MM.1S (cell line): Measurements from ENCODE around the gene ST6GALNAC2.

Source experiments
- EZH2 ChIP-seq: fragments of 300-600 bp; sonication (generic); optimal IDR thresholded peaks from 2 replicates; pipeline ENCODE3; 2017; ENCODE audit warnings: low read depth, mild to moderate bottlenecking, antibody characterized with exemption, low read length, mixed read lengths
- EZH2phosphoT487 ChIP-seq: fragments of 300-600 bp; sonication (generic); IDR thresholded peaks from 2 replicates; pipeline ENCODE4 v1.6.1; 2018; ENCODE audit warnings: antibody characterized with exemption, low read length
- TF ChIP-seq, protein P1 (sequence below): fragments of 300-600 bp; sonication (generic); IDR thresholded peaks from 2 replicates; pipeline ENCODE4 v1.5.1; 2016; ENCODE audit warnings: antibody characterized with exemption, low read length, mixed read lengths

DNA sequence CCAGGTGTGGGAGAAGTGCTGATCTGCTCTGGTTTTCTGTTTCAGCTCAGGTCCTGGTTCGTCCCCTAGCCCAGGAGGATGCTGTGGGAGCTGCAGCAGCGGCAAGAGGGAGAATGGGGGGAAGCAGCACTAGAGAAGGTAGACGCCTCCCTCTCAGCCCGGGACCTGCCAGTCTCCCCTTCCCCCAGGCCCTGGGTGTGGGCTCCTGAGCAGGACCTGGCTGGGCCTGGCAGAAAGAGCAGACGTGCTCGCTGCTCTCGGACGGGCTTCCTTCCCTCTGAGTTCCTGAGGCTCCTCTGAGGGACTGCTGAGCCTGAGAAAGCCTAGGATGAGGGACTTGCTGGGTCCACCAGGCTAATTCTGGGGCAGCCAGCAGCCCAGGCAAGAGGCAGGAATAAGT lies 42.7 kb downstream of the ST6GALNAC2 start:
- TF ChIP-seq, protein P1, sequence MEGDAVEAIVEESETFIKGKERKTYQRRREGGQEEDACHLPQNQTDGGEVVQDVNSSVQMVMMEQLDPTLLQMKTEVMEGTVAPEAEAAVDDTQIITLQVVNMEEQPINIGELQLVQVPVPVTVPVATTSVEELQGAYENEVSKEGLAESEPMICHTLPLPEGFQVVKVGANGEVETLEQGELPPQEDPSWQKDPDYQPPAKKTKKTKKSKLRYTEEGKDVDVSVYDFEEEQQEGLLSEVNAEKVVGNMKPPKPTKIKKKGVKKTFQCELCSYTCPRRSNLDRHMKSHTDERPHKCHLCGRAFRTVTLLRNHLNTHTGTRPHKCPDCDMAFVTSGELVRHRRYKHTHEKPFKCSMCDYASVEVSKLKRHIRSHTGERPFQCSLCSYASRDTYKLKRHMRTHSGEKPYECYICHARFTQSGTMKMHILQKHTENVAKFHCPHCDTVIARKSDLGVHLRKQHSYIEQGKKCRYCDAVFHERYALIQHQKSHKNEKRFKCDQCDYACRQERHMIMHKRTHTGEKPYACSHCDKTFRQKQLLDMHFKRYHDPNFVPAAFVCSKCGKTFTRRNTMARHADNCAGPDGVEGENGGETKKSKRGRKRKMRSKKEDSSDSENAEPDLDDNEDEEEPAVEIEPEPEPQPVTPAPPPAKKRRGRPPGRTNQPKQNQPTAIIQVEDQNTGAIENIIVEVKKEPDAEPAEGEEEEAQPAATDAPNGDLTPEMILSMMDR, result no peak
- TF ChIP-seq EZH2phosphoT487, result no peak
- TF ChIP-seq EZH2, result no peak
